GM19193 (cell line): ENCODE measurements around the gene FAM24A.

ENCODE experiments used
- POLR2A ChIP-seq: IDR thresholded peaks from 4 replicates; pipeline ENCODE4 v1.6.1; 2011; ENCODE audit not compliant: insufficient read depth, insufficient read length; ENCODE audit errors: extremely low read depth

Gene FAM24A, protein sequence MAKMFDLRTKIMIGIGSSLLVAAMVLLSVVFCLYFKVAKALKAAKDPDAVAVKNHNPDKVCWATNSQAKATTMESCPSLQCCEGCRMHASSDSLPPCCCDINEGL

GRCh38 chr10:122910310-122910709, at the start of gene FAM24A:
TSS of gene FAM24A (plus strand) at chr10:122910610. CDS start at chr10:122911635, 1,025 bp downstream.
- no peak for TF ChIP-seq POLR2A

DNA sequence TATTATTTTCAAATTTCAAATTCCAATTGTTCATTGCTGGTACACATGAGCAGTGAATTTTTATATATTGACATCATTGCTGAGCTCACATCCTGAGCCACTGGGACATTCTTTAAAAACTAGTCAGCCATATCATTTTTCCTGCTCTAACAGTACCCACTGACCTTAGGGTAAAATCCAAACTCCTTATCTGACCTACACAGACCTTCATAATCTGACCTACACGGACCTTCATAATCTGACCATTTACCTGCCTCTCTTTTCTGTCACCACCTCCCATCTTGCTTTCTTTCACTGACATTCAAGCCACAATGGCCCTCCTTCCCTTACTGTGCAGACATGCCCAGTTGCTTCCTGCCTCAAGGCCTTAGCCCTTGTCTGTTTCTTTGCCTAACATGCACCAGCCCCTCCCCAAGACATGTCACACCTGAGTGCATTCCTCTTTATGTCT, 48.7 kb upstream of the FAM24A start:
- no peak for TF ChIP-seq POLR2A

GRCh38 chr10:122863216-122864193, 46.9 kb upstream of the FAM24A start:
- no peak for TF ChIP-seq POLR2A

- TF ChIP-seq POLR2A = no peak
These were observed 46.2 kb upstream of the FAM24A start for GRCh38 chr10:122864194-122864592.

- TF ChIP-seq POLR2A = no peak
These were observed 45.5 kb upstream of the FAM24A start for GRCh38 chr10:122864901-122865300.

GRCh38 chr10:122875843-122876466, 34.5 kb upstream of the FAM24A start:
- no peak for TF ChIP-seq POLR2A

DNA sequence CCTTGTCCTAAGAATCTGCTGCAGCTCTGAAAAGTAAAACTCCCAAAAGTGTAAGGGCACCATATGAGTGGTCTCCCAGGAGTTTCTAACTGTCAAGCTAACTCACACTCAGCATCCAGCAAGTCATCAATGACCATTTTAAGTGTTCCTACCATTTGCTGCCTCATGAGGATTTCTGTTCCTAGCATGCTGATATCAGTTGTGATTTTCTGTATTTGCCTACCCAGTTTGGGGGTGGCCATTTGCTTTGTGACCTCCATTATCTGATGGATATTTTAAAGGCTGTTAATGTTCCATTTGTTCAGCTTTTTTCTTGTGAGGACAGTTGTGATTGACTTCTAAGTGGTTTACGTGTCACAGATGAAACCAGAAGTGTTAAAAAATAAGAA, 33.9 kb upstream of the FAM24A start:
- no peak for TF ChIP-seq POLR2A

DNA sequence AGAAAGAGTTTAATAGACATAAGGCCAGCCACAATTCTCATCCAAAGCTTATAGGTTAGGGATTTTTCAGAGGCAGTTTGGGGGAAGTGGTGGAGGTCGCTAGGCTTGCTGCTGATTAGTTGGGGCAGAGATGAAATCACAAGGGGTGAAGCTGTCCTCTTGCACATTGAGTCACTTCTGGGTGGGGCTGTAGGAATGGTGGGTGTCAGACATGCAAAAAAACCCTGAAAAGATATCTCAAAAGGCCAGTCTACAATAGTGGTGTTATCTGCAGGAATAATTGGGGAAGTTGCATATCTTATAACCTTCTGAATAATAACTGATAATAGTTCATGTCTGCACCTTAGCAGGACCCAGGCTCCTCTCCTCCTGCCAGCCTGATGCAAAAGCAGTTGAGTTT, 33.1 kb upstream of the FAM24A start:
- TF ChIP-seq POLR2A = no peak

- TF ChIP-seq POLR2A = no peak
These were observed 31.5 kb upstream of the FAM24A start for GRCh38 chr10:122878799-122879338.

GRCh38 chr10:122879339-122880273, 30.8 kb upstream of the FAM24A start, which contains the start of gene FAM24B:
TSS of gene FAM24B (minus strand) at chr10:122879581. CDS start at chr10:122850515, 29,066 bp downstream.
- peak; percentile 72 for TF ChIP-seq POLR2A

GRCh38 chr10:122882766-122883165, 27.6 kb upstream of the FAM24A start:
- no peak for TF ChIP-seq POLR2A

GRCh38 chr10:122884166-122884565, 26.2 kb upstream of the FAM24A start:
- TF ChIP-seq POLR2A = no peak

DNA sequence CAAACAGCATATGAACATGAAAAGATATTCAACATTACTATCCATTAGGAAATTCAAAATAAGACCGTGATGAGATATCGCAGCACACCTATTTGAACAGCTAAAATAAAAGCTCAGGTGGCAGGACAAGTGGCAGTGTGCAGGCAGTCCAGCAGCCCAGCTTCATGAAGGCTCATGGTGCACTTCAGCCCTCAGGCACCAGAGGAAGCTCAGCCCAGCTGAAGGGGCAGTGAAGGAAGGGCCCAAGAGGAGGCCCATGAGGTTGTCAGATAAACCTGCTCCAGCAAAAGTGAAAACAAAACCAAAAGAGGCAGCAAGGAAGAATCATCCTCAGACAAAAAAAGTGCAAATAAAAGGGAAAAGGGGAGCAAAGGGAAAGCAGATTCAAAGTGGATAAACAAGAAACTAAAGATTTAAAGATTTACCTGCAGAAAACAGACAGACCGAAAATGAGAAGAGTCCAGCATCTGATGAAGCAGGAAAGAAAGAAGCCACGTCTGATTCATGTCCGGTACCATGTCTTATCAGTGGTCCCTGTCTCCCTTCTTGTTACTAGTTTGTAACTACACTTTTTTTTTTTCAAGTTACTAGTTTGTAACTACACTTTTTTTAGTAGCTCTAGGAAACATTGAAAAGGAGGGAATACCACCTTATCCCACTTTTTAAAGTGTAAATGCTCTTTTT, 16.0 kb upstream of the FAM24A start:
- no peak for TF ChIP-seq POLR2A
